Hair follicular keratinocyte (primary cell): ENCODE data around the gene CITED4. TPM values are rescaled to one million over a fixed set of nuclear protein-coding genes. Genes with fewer than 3 reads are reported as not detected.

Experiments used
- total RNA-seq: library from RNA; depleted of rRNA; stranded (reverse); fragments of >200 nt; gene quantifications from 2 replicates; pipeline ENCODE4 v1.2.3, GENCODE V29; 2015

CITED4 gene
- total RNA-seq, result 151 and 218 TPM in 2 replicates

GRCh38 chr1:40862008-40862863, at the start of gene CITED4:
Gene CITED4 (minus strand): TSS chr1:40862363. CDS start chr1:40862127, 236 bp downstream.

Other genes with a start within 250 kb of the CITED4 start
- 3.1 and 3.6 TPM in 2 replicates for gene RIMS3, start 196.7 kb downstream of the CITED4 start, total RNA-seq
- 24.7 and 29.5 TPM in 2 replicates for gene NFYC, start 170.7 kb downstream of the CITED4 start, total RNA-seq
- gene KCNQ4, start 78.6 kb downstream of the CITED4 start, total RNA-seq, result 0.08 TPM in 2 replicates
- gene CTPS1, start 117.3 kb upstream of the CITED4 start, total RNA-seq, result 34.7 and 69.3 TPM in 2 replicates
- not detected in 2 replicates for gene SLFNL1, start 159.4 kb upstream of the CITED4 start, total RNA-seq